SK-N-SH (cell line): ENCODE measurements around the gene NFATC3. TPM values are rescaled to one million over a fixed set of nuclear protein-coding genes. Genes with fewer than 3 reads are reported as not detected.

Experiments
- CTCF ChIA-PET: fragments of 300-600, 350-600 bp; formaldehyde crosslinking; extraction: SDS; loops from one replicate; lab custom pipeline; 2021; lab: Yijun Ruan, JAX
- POLR2A ChIA-PET: fragments of 350-600 bp; sonication (Branson Sonifier 250); formaldehyde crosslinking; extraction: SDS; loops from one replicate; lab custom pipeline; 2020; ENCODE audit warnings: antibody characterized with exemption, inconsistent platforms; lab: Yijun Ruan, JAX
- DNase-seq: peaks from one replicate; pipeline ENCODE4 v3.0.0; 2012
- H2AFZ ChIP-seq: fragments of 200-600 bp; sonication (generic); 2 replicates; pipeline ENCODE4 v1.8.1; 2016; ENCODE audit warnings: antibody characterized with exemption, mild to moderate bottlenecking, low read depth
- H3F3A ChIP-seq: fragments of 200-600 bp; sonication (generic); replicated peaks from 2 replicates; pipeline ENCODE3; 2016; ENCODE audit warnings: antibody characterized with exemption, mild to moderate bottlenecking; ENCODE audit not compliant: insufficient read depth
- H3K27ac ChIP-seq, 2 experiments: fragments of 200-500 bp in 1 of 2; fragments of 200-600 bp in 1 of 2; sonication (Bioruptor generic) in 1 of 2; sonication (generic), shearing (Covaris generic) in 1 of 2; 2 replicates each; pipeline versions ENCODE4 v1.5.1 to v1.6.1; 2014 to 2016; ENCODE audit warnings: low read depth in 2 of 2, inconsistent platforms in 1 of 2, low read length in 1 of 2, mild to moderate bottlenecking in 1 of 2, mixed read lengths in 1 of 2
- H3K27me3 ChIP-seq: fragments of 200-600 bp; sonication (generic), shearing (Covaris generic); 2 replicates; pipeline ENCODE4 v1.6.1; 2016; ENCODE audit warnings: mixed run types; ENCODE audit not compliant: insufficient read depth
- H3K36me3 ChIP-seq, 2 experiments: fragments of 200-500 bp in 1 of 2; fragments of 200-600 bp in 1 of 2; sonication (Bioruptor generic) in 1 of 2; sonication (generic) in 1 of 2; replicated peaks in 1 of 2; 2 replicates each; pipeline versions ENCODE3 to v1.5.1; 2014 to 2016; ENCODE audit warnings: low read length in 1 of 2, mild to moderate bottlenecking in 1 of 2; ENCODE audit not compliant: insufficient read depth in 2 of 2, control insufficient read depth in 1 of 2
- H3K4me1 ChIP-seq, 2 experiments: fragments of 200-500 bp in 1 of 2; fragments of 200-600 bp in 1 of 2; sonication (Bioruptor generic) in 1 of 2; sonication (generic), shearing (Covaris generic) in 1 of 2; 2 replicates each; pipeline versions ENCODE4 v1.5.1 to v1.6.1; 2014 to 2016; ENCODE audit warnings: low read depth in 1 of 2, low read length in 1 of 2, mixed run types in 1 of 2; ENCODE audit not compliant: insufficient read depth in 2 of 2, control insufficient read depth in 1 of 2
- H3K4me2 ChIP-seq: fragments of 200-600 bp; sonication (generic), shearing (Covaris generic); 2 replicates; pipeline ENCODE4 v1.6.1; 2017; ENCODE audit warnings: mixed run types
- H3K4me3 ChIP-seq, 2 experiments: fragments of 200-500 bp in 1 of 2; fragments of 200-600 bp in 1 of 2; sonication (Bioruptor generic) in 1 of 2; sonication (generic), shearing (Covaris generic) in 1 of 2; 2 replicates each; pipeline versions ENCODE4 v1.5.1 to v1.8.1; 2014 to 2016; ENCODE audit warnings: low read depth in 2 of 2, inconsistent platforms in 1 of 2, low read length in 1 of 2, mild to moderate bottlenecking in 1 of 2, mixed read lengths in 1 of 2, moderate library complexity in 1 of 2
- H3K79me2 ChIP-seq: fragments of 200-600 bp; sonication (generic); 2 replicates; pipeline ENCODE4 v1.8.1; 2017; ENCODE audit warnings: mild to moderate bottlenecking; ENCODE audit not compliant: insufficient read depth
- H3K9ac ChIP-seq: fragments of 200-600 bp; sonication (generic); 2 replicates; pipeline ENCODE4 v1.6.1; 2017; ENCODE audit warnings: mixed run types
- H3K9me2 ChIP-seq: fragments of 200-600 bp; sonication (generic); 2 replicates; pipeline ENCODE4 v1.6.1; 2017; ENCODE audit warnings: mixed run types
- H3K9me3 ChIP-seq: fragments of 200-600 bp; sonication (generic); 2 replicates; pipeline ENCODE4 v1.6.1; 2017; ENCODE audit warnings: mixed run types, mild to moderate bottlenecking, moderate library complexity
- H4K20me1 ChIP-seq: fragments of 200-600 bp; sonication (generic); 2 replicates; pipeline ENCODE4 v1.6.1; 2017; ENCODE audit warnings: mild to moderate bottlenecking, mixed run types; ENCODE audit not compliant: insufficient read depth
- CHD2 ChIP-seq: fragments of 150-350 bp; IDR thresholded peaks from 2 replicates; pipeline ENCODE4 v1.6.1; 2018; ENCODE audit warnings: low read length; ENCODE audit not compliant: partially characterized antibody
- EZH2phosphoT487 ChIP-seq: fragments of 200-600 bp; sonication (generic); IDR thresholded peaks from 2 replicates; pipeline ENCODE4 v1.6.1; 2017; ENCODE audit warnings: low read depth, mixed run types, mild to moderate bottlenecking, antibody characterized with exemption, moderate library complexity, borderline replicate concordance
- FOXJ3 ChIP-seq: sonication (generic); formaldehyde crosslinking; IDR thresholded peaks from 2 replicates; pipeline ENCODE4 v1.5.1; 2020; ENCODE audit warnings: mild to moderate bottlenecking, missing genetic modification reagents
- IRF3 ChIP-seq: fragments of 150-350 bp; IDR thresholded peaks from 2 replicates; pipeline ENCODE4 v1.6.1; 2016; ENCODE audit warnings: mild to moderate bottlenecking, low read depth, low read length
- MAX ChIP-seq: IDR thresholded peaks from 2 replicates; pipeline ENCODE4 v1.4.0; 2012; ENCODE audit warnings: low read depth
- MEF2A ChIP-seq: IDR thresholded peaks from 2 replicates; pipeline ENCODE4 v1.4.0; 2012; ENCODE audit warnings: low read depth, borderline replicate concordance
- MXI1 ChIP-seq: IDR thresholded peaks from 2 replicates; pipeline ENCODE4 v1.6.1; 2012; ENCODE audit warnings: mild to moderate bottlenecking, low read depth, low read length, improper control_type of control experiment
- NFIC ChIP-seq: IDR thresholded peaks from 2 replicates; pipeline ENCODE4 v1.4.0; 2012; ENCODE audit warnings: borderline replicate concordance
- NRF1 ChIP-seq: IDR thresholded peaks from 2 replicates; pipeline ENCODE4 v1.6.1; 2012; ENCODE audit warnings: low read depth, mild to moderate bottlenecking, low read length
- PBX3 ChIP-seq: IDR thresholded peaks from 2 replicates; pipeline ENCODE4; 2012
- POLR2AphosphoS5 ChIP-seq: IDR thresholded peaks from 2 replicates; pipeline ENCODE4 v1.6.1; 2012; ENCODE audit warnings: low read depth, low read length
- REST ChIP-seq: IDR thresholded peaks from 2 replicates; pipeline ENCODE4 v1.6.1; 2012; ENCODE audit warnings: mild to moderate bottlenecking, low read depth, low read length, moderate library complexity
- SIN3A ChIP-seq: IDR thresholded peaks from 2 replicates; pipeline ENCODE4 v1.6.1; 2012; ENCODE audit warnings: low read depth, mild to moderate bottlenecking, low read length, moderate library complexity, borderline replicate concordance
- SMC3 ChIP-seq: IDR thresholded peaks from 2 replicates; pipeline ENCODE4 v1.6.1; 2012; ENCODE audit warnings: low read depth, low read length, improper control_type of control experiment
- TAF1 ChIP-seq: IDR thresholded peaks from 2 replicates; pipeline ENCODE4 v1.6.1; 2012; ENCODE audit warnings: low read depth, mild to moderate bottlenecking, low read length, moderate library complexity, borderline replicate concordance
- TCF12 ChIP-seq: IDR thresholded peaks from 2 replicates; pipeline ENCODE4 v1.4.0; 2012
- WGBS: methylation state at CpG from one replicate; pipeline ENCODE4 v1.1.6; 2017; ENCODE audit warnings: low lambda C conversion rate; 5-methylcytosine and 5-hydroxymethylcytosine counted together
- polyA plus RNA-seq, 3 experiments: library from polyadenylated mRNA; depleted of rRNA; stranded (reverse); fragments of >200 nt; gene quantifications; 2 replicates each; pipeline ENCODE4 v1.2.3, GENCODE V29; 2012

Gene NFATC3
- polyA plus RNA-seq, 1 of the 3 experiments (the other 2 are of a cell fraction) = 5.7 TPM

- no peak overlapping the region for H3K9ac ChIP-seq
- CTCF ChIA-PET = no interaction called here
- no peak for DNase-seq
- no peak overlapping the region for H3K27ac ChIP-seq
- POLR2A ChIA-PET = no interaction called here
- H3K9me3 ChIP-seq = no peaks in the 10 kb centered on the region
- WGBS = 93% methylated on average over 1 of the region's 1 CpG
- H2AFZ ChIP-seq = no peak overlapping the region
- peaks cover 2% of the 10 kb centered on the region in 2 experiments for H3K36me3 ChIP-seq
- TF ChIP-seq SMC3 (no peak), MEF2A (no peak), NRF1 (no peak), CHD2 (no peak), REST (no peak), EZH2phosphoT487 (no peak), FOXJ3 (CRISPR knock-in tag) (no peak), SIN3A (no peak), TAF1 (no peak), MXI1 (no peak), NFIC (no peak), IRF3 (no peak), POLR2AphosphoS5 (no peak), PBX3 (no peak), TCF12 (no peak), MAX (no peak)
- TF ChIP-seq, all 33 proteins: peak for 0
- H3K4me3 ChIP-seq = no peak overlapping the region
- H3K27me3 ChIP-seq = no peaks in the 10 kb centered on the region
- no peaks in the 10 kb centered on the region for H4K20me1 ChIP-seq
- H3K4me2 ChIP-seq = no peak overlapping the region
- H3K4me1 ChIP-seq = no peaks in the 10 kb centered on the region; a peak in 1 of 4 replicates
- H3K79me2 ChIP-seq = peaks cover 31% of the 10 kb centered on the region
- H3F3A ChIP-seq = no peaks in the 10 kb centered on the region
- H3K9me2 ChIP-seq = no peaks in the 10 kb centered on the region
Measured at GRCh38 chr16:68134644-68135043, 49.5 kb downstream of the NFATC3 start.
